IMR-90 (cell line): ENCODE measurements around the gene KRT32. TPM values are rescaled to one million over a fixed set of nuclear protein-coding genes. Genes with fewer than 3 reads are reported as not detected.
A peak's percentile ranks its signal among the peaks of the same experiment; 100 is the strongest.

Experiments used
- ATAC-seq: fragments of 200-7000 bp; cut with Tn5 transposase; 2 replicates; pipeline ENCODE4 v1.9.1; 2020; ENCODE audit warnings: low read depth, mild to moderate bottlenecking, moderate library complexity
- BruUV-seq: library from RNA; stranded (reverse); fragments of 400-500 nt; replicated peaks from 2 replicates; lab custom pipeline; 2021; lab: Mats Ljungman, UMichigan
- CTCF ChIA-PET: fragments of 300-600 bp; formaldehyde crosslinking; extraction: SDS; loops from one replicate; lab custom pipeline; 2021; ENCODE audit warnings: antibody characterized with exemption; lab: Yijun Ruan, JAX
- POLR2A ChIA-PET: fragments of 300-600 bp; sonication (Branson Sonifier 250); formaldehyde crosslinking; loops from one replicate; lab custom pipeline; 2022; ENCODE audit warnings: antibody characterized with exemption; ENCODE audit not compliant: unreplicated experiment; lab: Charles Lee
- DNase-seq: peaks from one replicate; pipeline ENCODE4 v3.0.0; 2013
- H2AFZ ChIP-seq: replicated peaks from 2 replicates; pipeline ENCODE3; 2013; ENCODE audit warnings: low read length, mild to moderate bottlenecking; ENCODE audit not compliant: poor library complexity
- H2AK5ac ChIP-seq: 2 replicates; pipeline ENCODE4 v1.6.1; 2013; ENCODE audit warnings: low read depth, low read length, inconsistent platforms
- H2AK9ac ChIP-seq: replicated peaks from 2 replicates; pipeline ENCODE3; 2013; ENCODE audit warnings: mild to moderate bottlenecking, low read depth, low read length, moderate library complexity; ENCODE audit not compliant: poor library complexity
- H2BK120ac ChIP-seq: 2 replicates; pipeline ENCODE4 v1.6.1; 2013; ENCODE audit warnings: low read depth, low read length, inconsistent platforms
- H2BK15ac ChIP-seq: 3 replicates; pipeline ENCODE4 v1.6.1; 2013; ENCODE audit warnings: low read depth, low read length, inconsistent platforms
- H2BK20ac ChIP-seq: 2 replicates; pipeline ENCODE4 v1.6.1; 2013; ENCODE audit warnings: low read depth, mild to moderate bottlenecking, inconsistent platforms, low read length, moderate library complexity
- H2BK5ac ChIP-seq: 2 replicates; pipeline ENCODE4 v1.6.1; 2013; ENCODE audit warnings: mild to moderate bottlenecking, low read depth, low read length, inconsistent platforms; ENCODE audit not compliant: poor library complexity, severe bottlenecking
- H3K14ac ChIP-seq: replicated peaks from 2 replicates; pipeline ENCODE4 v1.6.1; 2013; ENCODE audit warnings: low read depth, low read length, inconsistent platforms
- H3K18ac ChIP-seq: 2 replicates; pipeline ENCODE4 v1.6.1; 2013; ENCODE audit warnings: low read depth, low read length, control low read depth
- H3K23ac ChIP-seq: 2 replicates; pipeline ENCODE4 v1.6.1; 2013; ENCODE audit warnings: low read depth, low read length, inconsistent platforms
- H3K27ac ChIP-seq: 2 replicates; pipeline ENCODE4 v1.5.1; 2013; ENCODE audit warnings: mild to moderate bottlenecking, control low read depth, low read length; ENCODE audit not compliant: insufficient read depth
- H3K27me3 ChIP-seq: 2 replicates; pipeline ENCODE4 v1.6.1; 2013; ENCODE audit warnings: low read length; ENCODE audit not compliant: control insufficient read depth, insufficient read depth
- H3K36me3 ChIP-seq: 2 replicates; pipeline ENCODE4 v1.6.1; 2013; ENCODE audit warnings: low read length, mixed read lengths; ENCODE audit not compliant: control insufficient read depth, insufficient read depth
- H3K4ac ChIP-seq: 2 replicates; pipeline ENCODE4 v1.6.1; 2013; ENCODE audit warnings: low read depth, low read length, inconsistent platforms
- H3K4me1 ChIP-seq: 2 replicates; pipeline ENCODE4 v1.6.1; 2013; ENCODE audit warnings: low read length, mixed read lengths; ENCODE audit not compliant: control insufficient read depth, insufficient read depth
- H3K4me2 ChIP-seq: 2 replicates; pipeline ENCODE4 v1.6.1; 2013; ENCODE audit warnings: low read depth, mild to moderate bottlenecking, control low read depth, low read length, moderate library complexity
- H3K4me3 ChIP-seq: 2 replicates; pipeline ENCODE4 v1.5.1; 2013; ENCODE audit warnings: low read depth, mild to moderate bottlenecking, control low read depth, low read length, moderate library complexity; ENCODE audit not compliant: insufficient read depth
- H3K56ac ChIP-seq: 2 replicates; pipeline ENCODE4 v1.6.1; 2013; ENCODE audit warnings: low read length, inconsistent platforms; ENCODE audit not compliant: insufficient read depth; ENCODE audit errors: extremely low read depth
- H3K79me1 ChIP-seq, 2 experiments: 2 replicates each; pipeline ENCODE4 v1.6.1; 2013; ENCODE audit warnings: low read length in 2 of 2, inconsistent platforms in 1 of 2, low read depth in 1 of 2
- H3K9ac ChIP-seq: 2 replicates; pipeline ENCODE4 v1.6.1; 2013; ENCODE audit warnings: low read depth, low read length, control low read depth
- H3K9me1 ChIP-seq: 2 replicates; pipeline ENCODE4 v1.6.1; 2013; ENCODE audit warnings: low read length, inconsistent platforms; ENCODE audit not compliant: insufficient read depth
- H3K9me3 ChIP-seq: 2 replicates; pipeline ENCODE4 v1.6.1; 2013; ENCODE audit warnings: low read length; ENCODE audit not compliant: control insufficient read depth, insufficient read depth
- H4K20me1 ChIP-seq: 2 replicates; pipeline ENCODE4 v1.6.1; 2013; ENCODE audit warnings: low read length, inconsistent platforms; ENCODE audit not compliant: insufficient read depth
- H4K5ac ChIP-seq: 2 replicates; pipeline ENCODE4 v1.6.1; 2013; ENCODE audit warnings: mild to moderate bottlenecking, low read depth, low read length, control low read depth
- H4K8ac ChIP-seq, 2 experiments: 2 replicates each; pipeline ENCODE4 v1.6.1; 2013; ENCODE audit warnings: low read depth in 2 of 2, low read length in 2 of 2, control low read depth in 1 of 2, inconsistent platforms in 1 of 2
- H4K91ac ChIP-seq: 2 replicates; pipeline ENCODE4 v1.6.1; 2013; ENCODE audit warnings: low read depth, low read length, inconsistent platforms; ENCODE audit not compliant: insufficient read depth
- BHLHE40 ChIP-seq: fragments of 150-350 bp; IDR thresholded peaks from 2 replicates; pipeline ENCODE4 v1.6.1; 2016; ENCODE audit warnings: mild to moderate bottlenecking, low read depth, low read length
- CEBPB ChIP-seq: IDR thresholded peaks from 2 replicates; pipeline ENCODE4 v1.6.1; 2012; ENCODE audit warnings: low read depth, low read length, improper control_type of control experiment
- CHD1 ChIP-seq: IDR thresholded peaks from 2 replicates; pipeline ENCODE4 v1.6.1; 2012; ENCODE audit warnings: low read depth, low read length, improper control_type of control experiment
- MAFK ChIP-seq: IDR thresholded peaks from 2 replicates; pipeline ENCODE4 v1.6.1; 2012; ENCODE audit warnings: low read depth, low read length, improper control_type of control experiment
- MAZ ChIP-seq: IDR thresholded peaks from 2 replicates; pipeline ENCODE4 v1.6.1; 2012; ENCODE audit warnings: low read depth, mild to moderate bottlenecking, low read length, improper control_type of control experiment, moderate library complexity, borderline replicate concordance
- MXI1 ChIP-seq: IDR thresholded peaks from 2 replicates; pipeline ENCODE4 v1.6.1; 2012; ENCODE audit warnings: low read depth, mild to moderate bottlenecking, low read length, moderate library complexity, borderline replicate concordance
- NFE2L2 ChIP-seq: fragments of 150-350 bp; IDR thresholded peaks from 2 replicates; pipeline ENCODE4 v1.6.1; 2016; ENCODE audit warnings: low read depth, mild to moderate bottlenecking, low read length
- POLR2A ChIP-seq: IDR thresholded peaks from 2 replicates; pipeline ENCODE4 v1.6.1; 2012; ENCODE audit warnings: mild to moderate bottlenecking, low read depth, low read length
- RAD21 ChIP-seq: IDR thresholded peaks from 2 replicates; pipeline ENCODE4 v1.6.1; 2012; ENCODE audit warnings: low read length, improper control_type of control experiment
- RCOR1 ChIP-seq: IDR thresholded peaks from 2 replicates; pipeline ENCODE4 v1.6.1; 2012; ENCODE audit warnings: mild to moderate bottlenecking, low read length, improper control_type of control experiment; ENCODE audit not compliant: insufficient replicate concordance
- RFX5 ChIP-seq: IDR thresholded peaks from 2 replicates; pipeline ENCODE4 v1.8.0; 2012; ENCODE audit warnings: low read depth, mild to moderate bottlenecking, low read length, moderate library complexity
- WGBS, 2 experiments: methylation state at CpG; one replicate each; pipeline versions ENCODE4 v1.1.5 to v1.1.7; 2013; ENCODE audit warnings: missing lambda C conversion rate in 2 of 2; ENCODE audit not compliant: insufficient read length in 1 of 2; ENCODE audit errors: extremely low coverage in 2 of 2; 5-methylcytosine and 5-hydroxymethylcytosine counted together
- dilution Hi-C: fragments of 300-500 bp; cut with HindIII; formaldehyde crosslinking; loops from one replicate; pipeline ENCODE4 v1.14.3; 2018; ENCODE audit warnings: low sequenced_read_pairs; ENCODE audit not compliant: unreplicated experiment
- in situ Hi-C: fragments of 300-500 bp; cut with MboI; formaldehyde crosslinking; loops from 3 replicates; pipeline ENCODE4 v1.14.3; 2019; ENCODE audit warnings: low sequenced_read_pairs, inconsistent platforms, mixed read lengths
- intact Hi-C: fragments of 100-400 bp; cut with micrococcal nuclease; formaldehyde crosslinking; loops from 2 replicates; pipeline ENCODE4 v1.10.0; 2022
- polyA plus RNA-seq, 3 experiments: library from polyadenylated mRNA; depleted of rRNA; stranded (reverse); fragments of >200 nt; gene quantifications; 2 replicates each; pipeline ENCODE4 v1.2.3, GENCODE V29; 2012; ENCODE audit warnings: low replicate concordance in 1 of 3
- total RNA-seq: library from RNA; depleted of rRNA; stranded (reverse); fragments of >200 nt; gene quantifications from 2 replicates; pipeline ENCODE4 v1.2.3, GENCODE V29; 2012
- TF ChIP-seq, protein P1 (sequence below): fragments of 150-350 bp; IDR thresholded peaks from 2 replicates; pipeline ENCODE4 v1.6.1; 2017; ENCODE audit warnings: mild to moderate bottlenecking, antibody characterized with exemption, low read length, low read depth
- TF ChIP-seq, protein P2 (sequence below): conservative IDR thresholded peaks from 2 replicates; pipeline ENCODE4 v1.5.1; 2012; ENCODE audit warnings: mild to moderate bottlenecking, low read depth, low read length, improper control_type of control experiment
- TF ChIP-seq, protein P3 (sequence below): fragments of 150-350 bp; IDR thresholded peaks from 2 replicates; pipeline ENCODE4 v1.6.1; 2016; ENCODE audit warnings: low read depth, mild to moderate bottlenecking, low read length, moderate library complexity, borderline replicate concordance

The KRT32 gene
- total and polyA plus RNA-seq, 2 of the 4 experiments (the other 2 are of a cell fraction): 0.09 TPM; not detected in 1

DNA sequence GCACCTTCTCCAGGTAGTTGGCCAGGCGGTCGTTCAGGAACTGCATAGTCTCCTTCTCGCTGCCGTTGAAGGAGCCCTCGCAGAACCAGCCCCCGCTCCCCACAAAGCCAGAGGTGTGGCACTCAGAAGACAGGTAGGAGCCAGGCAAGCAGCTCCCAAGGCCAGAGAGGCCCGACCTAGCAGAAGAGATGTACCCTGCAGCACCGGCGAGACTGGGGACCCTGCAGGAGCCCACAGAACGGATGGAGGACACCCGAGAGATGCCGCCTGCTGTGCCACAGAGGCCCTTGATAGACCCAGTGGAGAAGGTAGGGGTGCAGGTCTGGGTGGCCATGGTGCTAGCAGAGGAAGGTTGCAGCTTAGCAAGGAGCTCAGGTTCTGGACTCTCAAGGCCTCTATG lies 22.3 kb upstream of the KRT32 start, which contains the start of gene KRT36:
Gene KRT36 (minus strand): TSS at position 380 of the 400 bp plus-strand sequence. CDS start 46 bp downstream, at position 334.
- H3K56ac ChIP-seq: no peak within 1 kb of the TSS
- ATAC-seq (no peak), DNase-seq (no peak)
- H4K5ac ChIP-seq: no peak within 1 kb of the TSS
- BruUV-seq: no TSS peak
- no peak within 1 kb of the TSS for H2BK15ac ChIP-seq
- H3K18ac ChIP-seq: no peak within 1 kb of the TSS
- H2AFZ ChIP-seq: no peak within 1 kb of the TSS
- no peak within 1 kb of the TSS; the same call in 1 of the 2 replicates for H3K4ac ChIP-seq
- no peak within 1 kb of the TSS for H3K9ac ChIP-seq
- H2AK5ac ChIP-seq: 0 out of 2 replicates have a peak within 1 kb of the TSS, but pooled peaks have one; percentile 7
- intact Hi-C loops: no loop called here
- TF ChIP-seq, protein P1, sequence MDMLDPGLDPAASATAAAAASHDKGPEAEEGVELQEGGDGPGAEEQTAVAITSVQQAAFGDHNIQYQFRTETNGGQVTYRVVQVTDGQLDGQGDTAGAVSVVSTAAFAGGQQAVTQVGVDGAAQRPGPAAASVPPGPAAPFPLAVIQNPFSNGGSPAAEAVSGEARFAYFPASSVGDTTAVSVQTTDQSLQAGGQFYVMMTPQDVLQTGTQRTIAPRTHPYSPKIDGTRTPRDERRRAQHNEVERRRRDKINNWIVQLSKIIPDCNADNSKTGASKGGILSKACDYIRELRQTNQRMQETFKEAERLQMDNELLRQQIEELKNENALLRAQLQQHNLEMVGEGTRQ: no peak
- TF ChIP-seq MXI1 (no peak), BHLHE40 (no peak), POLR2A (no peak), RCOR1 (no peak), NFE2L2 (no peak), RFX5 (no peak), CHD1 (no peak), CEBPB (no peak), MAFK (no peak), MAZ (no peak), RAD21 (no peak)
- TF ChIP-seq, protein P2, sequence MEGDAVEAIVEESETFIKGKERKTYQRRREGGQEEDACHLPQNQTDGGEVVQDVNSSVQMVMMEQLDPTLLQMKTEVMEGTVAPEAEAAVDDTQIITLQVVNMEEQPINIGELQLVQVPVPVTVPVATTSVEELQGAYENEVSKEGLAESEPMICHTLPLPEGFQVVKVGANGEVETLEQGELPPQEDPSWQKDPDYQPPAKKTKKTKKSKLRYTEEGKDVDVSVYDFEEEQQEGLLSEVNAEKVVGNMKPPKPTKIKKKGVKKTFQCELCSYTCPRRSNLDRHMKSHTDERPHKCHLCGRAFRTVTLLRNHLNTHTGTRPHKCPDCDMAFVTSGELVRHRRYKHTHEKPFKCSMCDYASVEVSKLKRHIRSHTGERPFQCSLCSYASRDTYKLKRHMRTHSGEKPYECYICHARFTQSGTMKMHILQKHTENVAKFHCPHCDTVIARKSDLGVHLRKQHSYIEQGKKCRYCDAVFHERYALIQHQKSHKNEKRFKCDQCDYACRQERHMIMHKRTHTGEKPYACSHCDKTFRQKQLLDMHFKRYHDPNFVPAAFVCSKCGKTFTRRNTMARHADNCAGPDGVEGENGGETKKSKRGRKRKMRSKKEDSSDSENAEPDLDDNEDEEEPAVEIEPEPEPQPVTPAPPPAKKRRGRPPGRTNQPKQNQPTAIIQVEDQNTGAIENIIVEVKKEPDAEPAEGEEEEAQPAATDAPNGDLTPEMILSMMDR: no peak
- TF ChIP-seq, protein P3, sequence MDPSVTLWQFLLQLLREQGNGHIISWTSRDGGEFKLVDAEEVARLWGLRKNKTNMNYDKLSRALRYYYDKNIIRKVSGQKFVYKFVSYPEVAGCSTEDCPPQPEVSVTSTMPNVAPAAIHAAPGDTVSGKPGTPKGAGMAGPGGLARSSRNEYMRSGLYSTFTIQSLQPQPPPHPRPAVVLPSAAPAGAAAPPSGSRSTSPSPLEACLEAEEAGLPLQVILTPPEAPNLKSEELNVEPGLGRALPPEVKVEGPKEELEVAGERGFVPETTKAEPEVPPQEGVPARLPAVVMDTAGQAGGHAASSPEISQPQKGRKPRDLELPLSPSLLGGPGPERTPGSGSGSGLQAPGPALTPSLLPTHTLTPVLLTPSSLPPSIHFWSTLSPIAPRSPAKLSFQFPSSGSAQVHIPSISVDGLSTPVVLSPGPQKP: no peak
- ChIA-PET POLR2A (no interaction called here), CTCF (no interaction called here)
- H4K20me1 ChIP-seq: no peaks in the 10 kb centered on the region
- no peaks in the 10 kb centered on the region for H3K27me3 ChIP-seq
- no peak within 1 kb of the TSS for H3K27ac ChIP-seq
- in situ Hi-C loops: no loop called here
- H2AK9ac ChIP-seq: no peak within 1 kb of the TSS
- no peaks in the 10 kb centered on the region for H3K36me3 ChIP-seq
- peak within 1 kb of the TSS; percentile 18; the same call in 1 of the 2 replicates for H4K91ac ChIP-seq
- dilution Hi-C loops: no loop called here
- no peak within 1 kb of the TSS for H3K4me3 ChIP-seq
- H3K79me1 ChIP-seq: no peaks in the 10 kb centered on the region
- H3K4me1 ChIP-seq: peaks cover 12% of the 10 kb centered on the region
- no peak within 1 kb of the TSS for H2BK120ac ChIP-seq
- H2BK5ac ChIP-seq: no peak within 1 kb of the TSS
- peaks cover 9% of the 10 kb centered on the region for H3K9me1 ChIP-seq
- no peak within 1 kb of the TSS for H4K8ac ChIP-seq
- WGBS, 2 experiments: 88% methylated on average over 12 of the region's 12 CpGs; no CpG with 5 or more reads in 1 of the 2 experiments
- H3K14ac ChIP-seq: no peak within 1 kb of the TSS
- no peaks in the 10 kb centered on the region for H3K9me3 ChIP-seq
- H3K23ac ChIP-seq: no peak within 1 kb of the TSS
- H2BK20ac ChIP-seq: no peak within 1 kb of the TSS
- H3K4me2 ChIP-seq: no peak within 1 kb of the TSS
